ENCODE results near the gene STEAP3.

DNA sequence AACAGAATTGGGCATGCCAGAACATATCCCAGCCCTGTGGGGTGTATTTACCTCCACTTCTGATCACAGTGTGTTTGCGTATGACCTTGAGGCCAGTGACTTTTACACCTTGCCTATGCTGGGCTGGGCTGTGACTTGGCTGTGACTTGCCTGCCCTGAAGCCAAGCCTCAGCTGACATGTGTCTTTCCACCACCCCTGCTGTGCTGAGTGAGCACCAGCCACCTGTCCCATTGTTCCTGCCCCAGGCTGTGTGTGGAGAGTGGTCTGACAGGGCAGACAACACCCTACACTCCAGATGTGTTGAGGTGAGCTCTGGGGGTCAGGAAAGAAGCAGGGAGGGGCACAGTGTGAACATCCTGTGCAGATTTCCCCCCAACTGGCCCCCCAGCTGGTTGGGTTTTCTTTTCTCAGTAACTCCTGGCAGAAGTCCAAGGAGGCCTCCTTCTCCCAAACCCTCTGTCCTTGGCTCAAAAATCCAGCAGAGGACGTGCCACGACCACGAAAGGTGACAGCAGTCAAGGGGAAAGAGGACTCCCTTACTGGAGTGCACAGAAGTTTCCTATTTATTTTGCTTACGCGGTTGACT lies 5.1 kb upstream of the STEAP3 start:
- TF ChIP-seq, protein P1, sequence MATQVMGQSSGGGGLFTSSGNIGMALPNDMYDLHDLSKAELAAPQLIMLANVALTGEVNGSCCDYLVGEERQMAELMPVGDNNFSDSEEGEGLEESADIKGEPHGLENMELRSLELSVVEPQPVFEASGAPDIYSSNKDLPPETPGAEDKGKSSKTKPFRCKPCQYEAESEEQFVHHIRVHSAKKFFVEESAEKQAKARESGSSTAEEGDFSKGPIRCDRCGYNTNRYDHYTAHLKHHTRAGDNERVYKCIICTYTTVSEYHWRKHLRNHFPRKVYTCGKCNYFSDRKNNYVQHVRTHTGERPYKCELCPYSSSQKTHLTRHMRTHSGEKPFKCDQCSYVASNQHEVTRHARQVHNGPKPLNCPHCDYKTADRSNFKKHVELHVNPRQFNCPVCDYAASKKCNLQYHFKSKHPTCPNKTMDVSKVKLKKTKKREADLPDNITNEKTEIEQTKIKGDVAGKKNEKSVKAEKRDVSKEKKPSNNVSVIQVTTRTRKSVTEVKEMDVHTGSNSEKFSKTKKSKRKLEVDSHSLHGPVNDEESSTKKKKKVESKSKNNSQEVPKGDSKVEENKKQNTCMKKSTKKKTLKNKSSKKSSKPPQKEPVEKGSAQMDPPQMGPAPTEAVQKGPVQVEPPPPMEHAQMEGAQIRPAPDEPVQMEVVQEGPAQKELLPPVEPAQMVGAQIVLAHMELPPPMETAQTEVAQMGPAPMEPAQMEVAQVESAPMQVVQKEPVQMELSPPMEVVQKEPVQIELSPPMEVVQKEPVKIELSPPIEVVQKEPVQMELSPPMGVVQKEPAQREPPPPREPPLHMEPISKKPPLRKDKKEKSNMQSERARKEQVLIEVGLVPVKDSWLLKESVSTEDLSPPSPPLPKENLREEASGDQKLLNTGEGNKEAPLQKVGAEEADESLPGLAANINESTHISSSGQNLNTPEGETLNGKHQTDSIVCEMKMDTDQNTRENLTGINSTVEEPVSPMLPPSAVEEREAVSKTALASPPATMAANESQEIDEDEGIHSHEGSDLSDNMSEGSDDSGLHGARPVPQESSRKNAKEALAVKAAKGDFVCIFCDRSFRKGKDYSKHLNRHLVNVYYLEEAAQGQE (IDR thresholded peaks at IDR 0.05; ENCODE audit: insufficient read depth in 1 of 2, low read depth in 2 of 2, low read length in 2 of 2) = no peak
- no peak for TF ChIP-seq TAF1 (IDR thresholded peaks at IDR 0.05; ENCODE audit: borderline replicate concordance, insufficient read depth, low read length)
- no peak for TF ChIP-seq POLR2AphosphoS5 (IDR thresholded peaks at IDR 0.05; ENCODE audit: low read depth, low read length)
- no peak for TF ChIP-seq SIN3A (IDR thresholded peaks at IDR 0.05; ENCODE audit: borderline replicate concordance, insufficient read depth, low read length)

Data from PFSK-1 (cell line).